GM21360 (cell line): ENCODE measurements around the gene RNF10.
"Not testable (repeated sequence)": the region's sequence is repeated elsewhere in the genome, so short reads cannot be mapped to it uniquely, and the experiment has no call there.

ENCODE experiments used
- ATAC-seq: cut with Tn5 transposase; IDR thresholded peaks from one replicate; pipeline ENCODE4 v1.9.1; 2021; ENCODE audit warnings: mild to moderate bottlenecking, moderate library complexity; ENCODE audit not compliant: unreplicated experiment

The RNF10 gene

DNA sequence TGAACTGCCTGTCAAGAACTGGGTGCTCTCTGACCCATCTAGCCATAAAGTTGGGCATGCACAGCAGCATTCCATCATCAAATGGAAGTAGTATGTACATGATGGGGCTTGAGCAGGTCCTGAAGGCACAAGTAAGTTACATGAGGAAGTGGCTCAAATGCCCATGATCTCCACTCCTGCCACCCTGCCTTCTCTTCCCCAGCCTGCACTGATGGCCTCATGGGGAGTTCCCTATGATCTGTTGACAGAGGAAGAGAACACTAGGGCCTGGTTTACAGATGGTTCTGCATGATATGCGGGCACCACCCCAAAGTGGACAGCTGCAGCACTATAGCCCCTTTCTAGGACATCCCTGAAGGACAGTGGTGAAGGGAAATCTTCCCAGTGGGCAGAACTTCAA lies 77.4 kb downstream of the RNF10 start:
- ATAC-seq: not testable (repeated sequence)

- ATAC-seq: no peak
These were observed 80.7 kb downstream of the RNF10 start for GRCh38 chr12:120614848-120615247.

GRCh38 chr12:120617193-120617592 lies 83.0 kb downstream of the RNF10 start:
- ATAC-seq: not testable (repeated sequence)

GRCh38 chr12:120617767-120618166 lies 83.6 kb downstream of the RNF10 start:
- not testable (repeated sequence) for ATAC-seq

GRCh38 chr12:120618954-120619615 lies 84.9 kb downstream of the RNF10 start:
- ATAC-seq: no peak

- ATAC-seq: no peak
These were observed 86.5 kb downstream of the RNF10 start for GRCh38 chr12:120620624-120621023.

GRCh38 chr12:120625557-120626419 lies 91.6 kb downstream of the RNF10 start:
- ATAC-seq: no peak
